Measurements from ENCODE around the gene C11orf86.

The C11orf86 gene

DNA sequence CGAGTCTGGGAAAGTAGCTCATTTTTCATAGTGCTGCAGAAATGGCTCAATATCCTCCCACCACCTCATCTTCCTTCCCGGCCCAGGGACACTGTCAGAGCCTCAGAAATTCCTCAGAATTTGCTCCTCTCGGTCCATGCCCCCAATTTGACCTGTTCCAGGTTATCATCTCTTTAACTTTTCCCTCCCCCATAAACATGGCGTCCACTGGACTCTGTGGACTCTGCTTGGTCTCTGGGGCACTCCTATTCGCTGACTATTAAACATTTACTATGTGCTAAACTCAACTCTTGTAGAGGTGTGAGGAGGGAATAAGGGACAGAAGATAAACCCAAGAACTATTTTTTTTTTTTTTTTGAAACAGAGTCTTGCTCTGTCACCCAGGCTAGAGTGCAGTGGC, 8.8 kb upstream of the C11orf86 start:
- no peak for DNase-seq (ENCODE audit: low read depth in 2 of 3, low spot score in 2 of 3)

DNA sequence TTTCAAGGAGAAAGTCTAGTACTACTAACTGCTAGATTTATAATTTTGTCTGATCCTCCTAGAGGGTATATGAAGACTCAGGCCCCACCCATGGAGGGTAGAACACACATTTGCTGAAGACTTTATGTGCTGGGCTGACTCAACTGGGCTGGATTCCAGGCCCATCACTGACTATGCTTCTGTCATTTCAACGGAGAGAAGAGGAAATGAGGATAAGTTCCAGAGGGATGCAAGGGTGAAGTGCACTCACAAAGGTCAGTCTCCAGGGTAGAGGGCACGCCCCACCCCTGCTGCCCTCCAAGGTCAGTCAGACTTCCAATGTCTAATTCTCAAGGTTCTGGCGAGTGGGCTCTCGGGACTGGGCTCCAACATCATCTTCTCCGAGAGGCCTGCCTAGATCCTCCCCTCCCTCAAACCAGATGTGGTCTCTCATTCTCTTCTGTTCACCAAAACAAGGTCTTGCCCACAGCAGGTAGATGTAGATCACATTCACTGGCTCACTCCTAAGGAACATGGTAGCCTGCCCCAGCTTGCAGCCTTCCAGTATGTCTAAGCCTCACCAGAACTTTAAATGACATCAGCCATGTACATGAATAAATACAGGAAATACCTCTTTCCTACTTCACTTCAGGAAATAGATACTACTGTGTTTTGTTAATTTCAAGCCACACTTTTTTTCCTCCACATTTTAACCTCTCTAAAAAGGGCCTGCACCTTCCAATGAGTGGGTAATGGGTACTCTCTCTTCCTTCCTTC, 7.3 kb upstream of the C11orf86 start:
- DNase-seq (ENCODE audit: low read depth in 2 of 3, low spot score in 2 of 3) = no peak

DNA sequence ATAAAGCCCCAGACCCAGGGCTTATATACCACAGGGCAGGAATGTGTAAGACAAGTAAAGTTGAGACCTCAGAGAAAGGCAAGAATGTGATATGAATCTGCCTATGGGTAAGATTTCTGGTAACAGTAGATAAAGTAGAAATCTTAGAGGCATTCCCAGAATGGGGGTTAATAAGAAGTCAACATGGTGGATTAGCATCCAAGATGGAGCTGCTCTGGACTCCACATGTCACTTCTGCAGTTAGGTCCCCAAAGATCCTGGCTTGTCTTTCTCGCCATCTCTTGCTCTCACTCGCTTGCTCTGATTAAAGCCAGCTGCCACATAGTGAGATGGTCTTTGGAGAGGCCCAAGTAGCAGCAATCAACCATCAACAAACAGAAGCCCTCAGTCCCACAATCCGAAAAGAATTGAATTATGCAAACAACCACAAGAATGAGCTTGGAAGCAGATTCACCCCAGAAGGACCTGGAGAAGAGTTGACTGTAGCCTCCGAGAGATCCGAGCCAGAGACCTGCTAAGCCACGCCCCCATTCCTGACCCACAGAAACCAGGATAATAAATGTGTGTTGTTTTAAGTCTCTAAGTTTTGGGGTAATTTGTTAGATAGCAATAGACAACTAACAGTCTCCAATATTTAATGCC, 5.4 kb upstream of the C11orf86 start:
- no peak for DNase-seq (ENCODE audit: low read depth in 2 of 3, low spot score in 2 of 3)

DNA sequence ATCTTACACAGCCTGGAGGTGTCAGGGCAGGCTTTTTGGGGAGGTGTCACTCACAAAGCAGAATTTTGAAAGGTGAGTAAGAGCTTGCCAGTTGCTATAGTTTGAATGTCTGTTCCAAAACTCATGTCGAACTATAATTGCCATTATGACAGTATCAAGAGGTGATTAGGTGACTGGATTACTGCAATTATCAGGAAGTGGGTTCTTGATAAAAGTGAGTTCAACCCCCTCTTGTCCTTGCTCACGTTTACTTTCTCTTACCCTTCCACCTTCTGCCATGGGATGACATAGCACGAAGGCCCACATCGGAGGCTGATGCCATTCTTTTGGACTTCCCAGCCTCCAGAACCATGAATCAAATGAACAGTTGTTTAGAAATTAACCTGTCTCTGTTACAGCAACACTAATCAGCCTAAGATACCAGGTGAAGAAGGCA, 4.7 kb upstream of the C11orf86 start:
- no peak for DNase-seq (ENCODE audit: low read depth in 2 of 3, low spot score in 2 of 3)

DNA sequence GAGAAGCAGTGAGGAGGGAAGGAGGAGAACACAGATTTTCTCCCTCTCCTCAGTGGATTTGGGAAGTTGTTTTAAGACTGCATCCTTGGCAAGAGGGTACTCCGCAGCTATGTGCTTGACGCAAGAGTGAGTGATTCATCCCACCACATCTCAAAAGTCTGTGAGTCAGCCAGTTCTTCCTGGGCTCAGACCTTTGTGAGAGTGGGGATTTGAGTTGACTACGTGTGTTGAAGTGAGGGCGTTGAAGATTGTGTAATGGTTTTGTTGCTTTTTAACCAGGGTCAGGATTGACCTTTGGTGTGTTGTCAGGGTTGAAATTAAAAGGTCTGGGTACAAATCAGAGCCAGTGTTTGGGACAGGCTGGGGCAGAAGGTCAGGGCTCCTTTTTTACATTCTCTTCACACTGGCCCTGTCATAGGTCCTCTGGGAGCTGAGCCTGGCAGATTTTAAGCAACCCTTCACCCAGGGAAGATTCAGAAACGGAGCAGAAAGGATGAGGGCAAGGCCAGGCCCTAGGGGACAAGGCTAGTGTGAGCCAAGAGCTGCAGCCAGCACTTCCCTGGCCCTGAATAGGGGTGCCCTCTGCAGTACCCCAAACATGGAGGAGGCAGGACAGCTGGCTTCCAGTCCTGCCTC, 4.2 kb upstream of the C11orf86 start:
- DNase-seq (ENCODE audit: low read depth in 2 of 3, low spot score in 2 of 3) = no peak

DNA sequence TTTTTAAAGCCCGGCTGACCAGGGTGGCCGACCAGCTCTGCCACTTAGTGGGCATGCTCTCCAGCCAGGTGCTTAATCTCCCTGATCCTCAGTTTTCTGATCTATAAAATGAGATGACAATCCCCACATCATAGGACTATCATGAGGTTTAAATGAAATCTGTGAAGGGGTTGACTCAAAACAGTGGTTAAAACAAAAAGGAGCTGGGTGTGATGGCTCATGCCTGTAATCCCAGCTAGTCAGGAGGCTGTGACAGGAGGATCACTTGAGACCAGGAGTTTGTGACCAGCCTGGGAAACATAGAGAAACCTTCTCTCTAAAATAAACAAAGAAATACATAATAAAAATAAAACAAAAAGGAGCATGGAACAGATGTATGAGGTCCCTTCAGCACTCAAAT, 3.6 kb upstream of the C11orf86 start:
- no peak for DNase-seq (ENCODE audit: low read depth in 2 of 3, low spot score in 2 of 3)

DNA sequence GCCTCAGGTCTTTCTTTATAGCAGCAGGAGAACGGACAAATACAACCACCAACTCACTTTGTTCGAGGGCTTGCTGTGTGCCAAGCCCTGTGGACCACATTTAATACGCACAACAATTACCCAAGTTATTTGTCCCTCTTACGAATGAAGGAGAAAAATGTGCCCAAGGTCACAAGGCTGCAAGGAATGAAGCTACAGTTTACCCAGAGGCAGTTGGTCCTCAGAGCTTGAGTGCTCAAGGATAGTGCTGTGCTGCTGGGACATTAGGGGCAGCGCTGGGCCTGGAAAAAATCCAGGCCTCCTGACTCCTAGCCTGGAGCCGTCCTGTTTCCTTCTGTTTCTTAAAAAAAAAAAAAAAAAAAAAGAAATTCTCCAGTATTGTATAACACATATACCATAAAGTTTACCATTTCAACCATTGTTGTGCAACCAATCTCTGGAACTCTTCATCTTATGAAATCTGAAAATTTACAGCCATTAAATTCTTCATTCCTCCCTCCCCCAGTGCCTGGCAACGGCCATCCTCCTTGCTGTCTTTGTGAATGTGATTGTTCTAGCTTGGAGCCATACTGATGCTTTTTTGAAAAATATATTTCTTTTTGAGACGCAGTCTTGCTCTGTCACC, 1.0 kb upstream of the C11orf86 start:
- no peak for DNase-seq (ENCODE audit: low read depth in 2 of 3, low spot score in 2 of 3)

DNA sequence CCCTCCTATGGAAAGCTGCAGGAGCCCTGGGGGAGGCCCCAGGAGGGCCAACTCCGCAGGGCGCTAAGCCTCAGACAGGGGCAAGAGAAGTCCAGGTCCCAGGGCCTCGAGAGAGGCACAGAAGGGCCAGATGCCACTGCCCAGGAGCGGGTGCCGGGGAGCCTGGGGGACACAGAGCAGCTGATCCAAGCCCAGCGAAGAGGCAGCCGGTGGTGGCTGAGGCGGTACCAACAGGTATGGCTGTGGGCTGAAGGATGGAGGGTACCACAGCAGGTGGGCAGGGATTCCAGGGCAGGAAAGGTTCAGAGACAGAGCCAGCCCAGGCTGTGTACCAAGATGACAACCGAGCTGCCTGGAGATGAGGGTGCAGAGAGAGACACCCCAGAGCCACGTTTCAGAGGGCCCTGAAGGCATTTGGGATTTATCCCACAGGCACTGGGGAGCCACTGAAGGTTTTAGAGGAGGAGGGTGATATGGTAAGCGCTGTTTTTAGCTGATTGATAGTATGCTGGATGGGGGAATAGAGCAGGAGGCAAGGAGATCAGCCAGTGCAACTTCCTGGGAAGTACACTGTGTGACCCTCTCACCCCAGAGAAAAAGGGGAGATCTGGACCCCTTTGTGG, 412 bp downstream of the C11orf86 start:
- no peak for DNase-seq (ENCODE audit: low read depth in 2 of 3, low spot score in 2 of 3)

DNA sequence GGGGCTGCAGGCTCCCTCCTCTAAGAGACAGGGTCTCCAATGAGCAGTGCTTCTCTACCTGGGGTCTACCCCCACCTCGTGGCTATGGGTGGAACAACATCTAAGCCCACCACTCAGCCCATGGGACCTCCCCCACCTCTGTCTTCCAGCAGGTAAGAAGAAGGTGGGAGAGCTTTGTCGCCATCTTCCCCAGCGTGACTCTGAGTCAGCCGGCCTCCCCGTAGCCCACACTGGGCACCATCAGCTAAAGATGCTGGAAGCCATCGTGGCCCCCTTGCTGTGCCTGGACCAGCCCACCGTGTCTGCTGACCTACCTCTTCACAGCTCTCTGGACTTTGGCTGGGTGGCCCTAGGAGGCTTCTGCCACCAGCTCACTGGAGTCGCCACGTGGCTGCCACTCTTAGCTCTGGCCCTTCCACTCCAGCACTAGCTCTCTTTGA, 944 bp downstream of the C11orf86 start:
- DNase-seq (ENCODE audit: low read depth in 2 of 3, low spot score in 2 of 3) = peak in 1 of 3 experiments; percentile 26

DNA sequence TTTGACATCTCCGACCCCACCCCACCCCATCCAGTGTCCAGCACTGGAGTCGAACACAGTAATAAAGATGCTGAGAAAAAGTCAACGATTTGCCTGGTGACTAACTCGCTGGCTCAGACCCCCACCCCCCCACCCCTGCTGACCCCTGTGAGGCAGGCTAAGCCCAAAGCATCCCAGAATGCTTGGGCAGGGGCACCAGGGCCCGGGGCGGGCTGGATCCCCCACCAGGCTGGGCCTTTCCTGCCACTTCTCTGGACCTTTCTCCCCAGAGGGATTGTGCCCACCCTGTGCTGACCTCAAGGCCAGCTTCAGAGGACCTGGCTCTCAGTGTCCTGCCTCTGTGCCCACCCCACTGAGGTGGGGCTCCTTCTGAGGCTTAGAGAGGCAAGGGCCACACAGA, 1.8 kb downstream of the C11orf86 start:
- no peak for DNase-seq (ENCODE audit: low read depth in 2 of 3, low spot score in 2 of 3)

DNA sequence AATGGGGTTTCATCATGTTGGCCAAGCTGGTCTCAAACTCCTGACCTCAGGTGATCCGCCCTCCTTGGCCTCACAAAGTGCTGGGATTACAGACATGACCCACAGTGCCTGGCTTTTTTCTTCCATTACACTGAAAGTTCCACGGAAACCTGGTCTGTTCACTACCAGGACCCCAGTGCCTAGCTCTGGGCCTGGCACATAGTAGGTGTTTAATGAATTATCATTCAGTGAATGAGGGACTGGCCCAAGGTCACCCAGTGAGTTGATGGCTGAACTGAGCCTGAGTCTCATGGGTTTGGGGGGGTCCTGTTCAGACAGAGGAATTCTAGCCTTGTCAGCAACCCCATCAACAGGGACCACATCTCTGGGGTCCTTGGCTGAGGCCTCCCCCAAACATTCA, 3.1 kb downstream of the C11orf86 start:
- no peak for DNase-seq (ENCODE audit: low read depth in 2 of 3, low spot score in 2 of 3)

DNA sequence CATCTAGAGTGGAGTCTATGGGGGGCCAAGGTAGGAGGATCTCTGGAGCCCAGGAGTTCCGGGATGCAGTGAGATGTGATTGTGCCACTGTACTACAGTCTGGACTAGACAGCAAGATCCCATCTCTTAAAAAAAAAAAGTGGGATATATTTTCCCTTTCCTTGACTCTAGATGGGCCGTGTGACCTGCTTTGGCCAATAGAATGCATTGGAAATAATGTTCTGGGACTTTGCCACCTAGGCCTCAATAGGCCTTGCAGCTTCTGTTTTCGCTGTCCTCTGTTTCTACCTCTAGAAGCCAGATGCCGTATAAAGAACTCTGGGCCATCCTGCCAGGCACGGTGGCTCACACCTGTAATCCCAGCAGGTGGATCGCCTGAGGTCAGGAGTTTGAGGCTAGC, 3.6 kb downstream of the C11orf86 start:
- no peak for DNase-seq (ENCODE audit: low read depth in 2 of 3, low spot score in 2 of 3)

DNA sequence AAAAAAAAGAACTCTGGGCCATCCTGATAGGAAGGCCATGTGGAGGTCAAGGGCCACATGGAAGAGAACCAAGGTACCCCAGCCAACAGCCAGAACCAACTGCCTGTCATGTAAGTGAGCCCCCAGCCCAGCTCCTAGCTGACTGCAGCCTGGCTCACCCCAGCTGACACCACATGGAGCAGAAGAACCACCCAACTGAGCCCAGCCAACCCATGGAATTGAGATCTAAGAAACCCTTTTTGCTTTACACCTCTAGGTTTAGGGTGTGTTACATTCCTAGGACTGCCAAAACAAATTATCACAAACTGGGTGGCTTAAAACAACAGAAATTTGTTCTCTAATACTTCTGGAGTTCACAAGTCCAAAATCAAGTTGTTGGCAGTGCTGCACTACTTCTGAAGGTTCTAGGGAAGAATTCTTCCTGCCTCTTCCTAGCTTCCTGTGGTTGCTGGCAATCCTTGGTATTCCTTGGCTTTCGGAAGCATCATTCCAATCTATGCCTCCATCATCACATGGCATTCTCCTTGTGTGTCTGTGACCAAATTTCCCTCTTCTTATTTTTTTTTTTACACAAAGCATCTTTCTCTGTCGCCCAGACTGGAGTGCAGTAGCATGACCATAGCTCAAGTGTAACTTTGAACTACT, 4.4 kb downstream of the C11orf86 start:
- DNase-seq (ENCODE audit: low read depth in 2 of 3, low spot score in 2 of 3) = no peak

DNA sequence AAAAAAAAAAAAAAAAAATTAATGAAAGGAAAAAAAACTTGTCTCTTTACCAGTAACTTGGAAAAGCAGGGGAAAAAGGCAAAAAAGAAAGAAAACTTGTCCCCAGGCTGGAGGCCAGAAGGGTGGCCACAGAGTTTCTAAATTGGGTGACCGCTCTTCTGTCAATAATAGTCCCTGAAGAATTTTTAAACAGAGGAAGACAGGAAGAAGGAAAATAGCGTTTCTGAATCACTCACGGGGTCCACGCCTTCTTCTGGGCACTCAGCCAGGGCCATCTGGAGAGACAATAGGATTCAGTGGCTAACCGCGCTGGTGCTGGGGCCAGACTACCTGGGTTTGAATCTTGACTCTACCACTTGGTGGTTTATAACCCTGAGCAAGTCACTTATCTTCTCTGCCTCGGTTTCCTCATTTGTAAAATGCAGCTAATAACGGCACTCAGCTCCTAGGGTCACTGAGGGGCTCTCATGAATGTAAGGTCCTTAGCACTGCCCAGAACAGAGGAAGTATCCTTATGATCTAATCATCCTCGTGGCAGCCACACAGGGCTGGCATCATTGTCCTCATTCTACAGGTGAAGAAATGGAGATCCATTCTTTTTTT, 7.0 kb downstream of the C11orf86 start:
- no peak for DNase-seq (ENCODE audit: low read depth in 2 of 3, low spot score in 2 of 3)

DNA sequence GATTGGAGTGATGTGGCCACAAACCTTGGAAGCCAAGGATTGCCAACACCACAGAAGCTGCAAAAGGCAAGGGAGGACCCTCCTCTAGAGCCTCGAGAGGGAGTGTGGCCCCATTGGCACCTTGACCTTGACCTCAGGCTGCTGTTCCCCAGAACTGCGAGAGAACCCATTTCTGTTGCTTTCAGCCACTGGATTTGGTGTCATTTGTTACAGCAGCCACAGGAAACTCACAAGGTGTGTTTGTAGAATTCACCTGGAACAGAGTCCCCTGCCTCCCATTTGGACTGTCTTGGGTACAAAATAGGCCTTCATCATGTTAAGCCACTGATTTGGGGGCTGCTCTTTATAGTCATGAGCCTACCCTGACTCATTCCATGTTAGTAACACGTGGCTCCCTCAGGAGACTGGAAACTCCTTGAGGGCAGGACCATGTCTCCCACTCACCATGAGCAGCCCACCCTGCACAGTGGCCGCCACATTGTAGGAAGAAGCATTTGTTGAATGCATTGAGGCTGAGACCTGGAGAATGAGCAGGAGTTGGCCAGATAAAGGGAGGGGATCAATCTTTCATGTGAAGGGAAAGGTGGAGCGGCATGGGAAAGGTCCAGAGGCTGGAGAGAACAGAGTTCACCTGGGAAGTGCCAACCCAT, 8.3 kb downstream of the C11orf86 start:
- DNase-seq (ENCODE audit: low read depth in 2 of 3, low spot score in 2 of 3) = no peak

DNA sequence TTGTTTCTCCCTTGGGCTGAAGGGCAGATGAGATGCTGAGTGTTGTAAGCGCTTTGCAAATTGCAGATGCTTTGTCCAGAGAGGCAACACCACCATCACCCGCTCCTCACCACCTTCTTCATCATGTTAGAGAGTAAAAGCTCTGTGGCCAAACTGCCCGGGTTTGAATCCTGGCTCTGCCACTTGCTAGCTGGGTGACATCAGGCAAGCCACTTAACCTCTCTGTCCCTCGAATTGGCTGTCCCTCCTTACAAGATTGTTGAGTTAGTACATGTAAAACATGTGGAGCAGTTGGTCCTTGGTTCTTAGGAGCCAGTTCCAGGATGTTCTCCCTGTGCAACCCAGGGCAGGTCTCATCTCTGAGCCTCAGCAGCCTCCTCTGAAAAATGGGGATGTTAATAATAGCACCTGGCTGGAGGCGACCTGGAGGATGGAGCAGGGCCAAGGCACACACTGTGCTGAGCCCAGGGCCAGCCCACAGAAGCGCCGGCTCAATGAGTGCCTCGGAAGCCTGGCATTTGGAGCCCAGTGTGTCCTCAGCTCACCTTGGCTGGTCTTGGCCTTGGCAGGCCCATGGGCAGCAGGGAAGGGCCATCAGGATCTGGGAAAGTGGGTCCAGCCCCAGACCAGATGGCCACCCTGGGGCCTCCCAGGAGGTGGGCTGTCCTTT, 10.5 kb downstream of the C11orf86 start:
- no peak for DNase-seq (ENCODE audit: low read depth in 2 of 3, low spot score in 2 of 3)

DNA sequence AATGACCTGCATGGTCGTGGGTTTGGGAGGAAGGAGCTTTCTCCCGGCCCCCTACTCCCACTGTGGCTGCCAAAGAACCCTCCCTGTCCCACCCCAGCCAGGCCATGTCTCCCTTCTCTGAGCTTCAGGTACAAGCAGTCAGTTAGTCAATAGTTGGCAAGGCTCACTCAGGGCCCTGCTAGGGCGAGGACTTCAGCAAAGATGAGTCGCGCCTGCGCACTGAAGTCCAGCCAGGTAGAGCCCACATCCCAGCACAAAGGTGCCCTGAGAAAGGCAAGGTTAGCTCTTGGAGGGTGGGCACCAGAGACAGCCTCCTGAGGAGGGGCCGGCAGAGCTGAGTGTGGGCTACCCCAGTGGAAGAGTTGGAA, 11.1 kb downstream of the C11orf86 start:
- no peak for DNase-seq (ENCODE audit: low read depth in 2 of 3, low spot score in 2 of 3)

DNA sequence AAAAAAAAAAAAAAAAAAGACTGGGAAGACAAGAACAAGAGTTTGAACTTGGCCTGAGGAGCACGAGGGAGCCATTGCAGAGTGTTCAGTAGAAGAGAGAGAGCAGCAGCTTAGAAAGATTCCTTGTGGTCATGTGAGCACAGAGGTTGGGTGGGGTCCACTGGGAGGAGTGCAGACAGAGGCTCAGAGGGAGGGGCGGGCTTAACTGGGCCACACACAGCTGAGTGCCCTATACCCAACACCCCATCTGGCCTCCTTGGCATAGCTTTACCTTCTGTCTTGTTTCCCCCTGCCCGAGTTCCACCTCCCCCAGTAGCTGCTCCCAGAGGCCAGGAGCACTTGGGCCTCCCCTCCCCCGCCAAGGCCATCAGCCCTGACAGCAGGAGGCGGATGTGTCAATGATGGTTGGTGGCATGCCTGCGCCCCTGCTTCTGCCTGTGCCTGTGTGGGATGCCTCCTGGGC, 12.1 kb downstream of the C11orf86 start:
- DNase-seq (ENCODE audit: low read depth in 2 of 3, low spot score in 2 of 3) = no peak

DNA sequence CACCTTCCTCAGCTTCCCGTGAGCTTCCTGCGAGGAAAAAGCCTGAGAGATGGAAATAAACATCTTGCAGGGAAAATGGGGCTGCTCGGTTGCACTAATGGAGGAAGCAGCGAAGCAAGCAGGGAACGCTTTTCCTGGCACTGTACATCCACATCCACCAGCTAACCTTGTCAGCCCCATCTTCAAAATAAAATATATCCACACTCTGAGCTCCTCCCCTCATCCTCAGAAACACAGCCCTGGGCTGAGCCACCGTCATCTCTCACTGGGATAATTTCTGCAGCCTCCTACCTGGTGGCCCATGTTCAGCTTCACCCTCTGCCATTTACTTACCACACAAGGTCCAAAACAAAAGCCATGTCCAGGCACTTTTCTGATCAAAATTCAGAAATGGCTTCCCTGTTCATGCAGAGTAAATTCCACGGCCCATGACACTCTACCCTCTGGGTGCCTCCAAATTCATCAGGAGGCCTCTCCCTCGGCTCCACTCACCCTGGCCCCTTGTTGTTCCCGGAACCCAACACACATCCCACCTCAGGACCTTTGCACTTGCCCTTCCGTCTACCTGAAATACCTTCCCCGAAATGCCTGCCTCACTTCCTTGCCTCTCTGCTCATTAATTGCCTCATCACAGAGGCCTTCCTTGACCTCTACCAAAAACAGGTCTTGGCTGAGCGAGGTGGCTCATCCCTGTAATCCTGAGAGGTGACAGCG, 13.0 kb downstream of the C11orf86 start:
- DNase-seq (ENCODE audit: low read depth in 2 of 3, low spot score in 2 of 3) = no peak
